Measurements from ENCODE around the gene OPA3.

GRCh38 chr19:45571457-45572220 lies 13.0 kb downstream of the OPA3 start:
- TF ChIP-seq EZH2 (IDR thresholded peaks at IDR 0.05; ENCODE audit: low read depth, unreplicated experiment) (no peak), CTCF (conservative IDR thresholded peaks at IDR 0.05; ENCODE audit: low read depth in 2 of 2) (no peak), REST (IDR thresholded peaks at IDR 0.05; ENCODE audit: unreplicated experiment) (no peak)

Data from GM23338 (cell line).